ENCODE measurements around the gene CBX2.

CBX2 gene

GRCh38 chr17:79789943-79790804 lies 12.2 kb downstream of the CBX2 start:
- DNase-seq, result peak; percentile 69

- no peak for DNase-seq
Observed at GRCh38 chr17:79790805-79791734, 13.1 kb downstream of the CBX2 start.

- no peak for DNase-seq
Observed at GRCh38 chr17:79791735-79792161, 13.8 kb downstream of the CBX2 start.

GRCh38 chr17:79792341-79792871 lies 14.5 kb downstream of the CBX2 start:
- no peak for DNase-seq

DNA sequence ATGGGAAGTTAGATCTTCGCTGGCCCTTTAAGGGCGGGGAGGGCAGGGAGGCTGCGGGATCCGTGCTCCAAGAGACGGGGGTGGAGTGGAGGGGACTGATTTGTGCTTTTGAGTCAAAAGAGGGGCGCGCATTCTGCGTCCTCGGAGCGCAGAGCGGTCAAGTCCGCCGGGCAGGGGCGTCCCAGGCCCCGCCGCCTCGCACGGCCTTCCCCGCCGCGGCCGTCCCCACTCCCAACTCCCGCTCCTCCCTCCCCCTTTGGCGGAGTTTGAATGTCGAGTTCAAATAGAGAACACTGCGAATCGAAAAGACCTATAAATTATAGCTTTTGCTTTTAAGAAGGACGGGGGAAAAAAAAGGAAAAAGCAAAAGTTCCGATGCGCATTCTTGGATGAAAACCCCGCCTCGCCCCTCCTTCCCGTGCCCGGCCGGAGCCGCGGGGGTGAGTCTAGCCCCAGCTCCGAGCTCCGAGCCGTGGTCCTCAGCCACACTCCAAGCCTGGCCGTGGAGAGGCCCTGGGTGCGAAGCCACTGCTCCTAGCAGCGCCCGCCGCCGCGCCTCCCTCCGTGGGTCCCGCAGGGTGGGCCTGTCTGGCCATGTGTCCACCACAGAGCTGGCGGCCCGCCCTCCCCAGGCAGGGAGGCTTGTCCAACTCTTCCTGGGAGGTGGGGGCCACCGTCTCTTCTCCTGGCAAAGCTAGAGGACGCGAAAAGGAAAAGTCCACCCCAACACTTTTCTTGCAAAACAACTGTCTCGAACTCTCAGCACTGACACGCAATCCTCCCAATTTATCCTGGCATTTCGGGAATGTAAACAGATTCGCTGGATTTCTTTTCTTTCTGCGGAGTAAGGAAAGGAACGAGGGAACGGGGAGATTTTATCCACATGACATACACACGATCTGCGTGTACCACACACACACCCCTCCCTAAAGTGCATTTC lies 15.3 kb downstream of the CBX2 start:
- DNase-seq, result no peak

DNA sequence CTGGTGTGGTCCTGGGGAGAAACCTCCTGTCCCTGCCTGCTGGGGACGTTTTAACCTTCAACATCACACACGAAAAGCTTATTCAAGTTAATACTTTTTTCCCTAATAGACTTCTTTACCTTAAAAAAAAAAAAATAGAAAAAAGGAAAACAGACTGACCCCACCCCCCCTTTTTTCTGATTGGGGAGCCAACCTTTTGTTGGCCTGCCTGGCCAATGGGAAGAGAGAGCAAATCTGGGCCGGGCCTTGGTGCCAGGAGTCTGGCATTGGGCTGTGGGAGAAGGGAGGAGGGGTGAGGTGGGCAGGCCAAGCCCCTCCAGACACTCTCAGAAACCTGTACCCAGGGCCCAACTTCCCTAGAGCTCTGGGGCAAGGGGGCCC lies 16.0 kb downstream of the CBX2 start:
- no peak for DNase-seq

- no peak for DNase-seq
Observed at GRCh38 chr17:79794659-79795511, 16.9 kb downstream of the CBX2 start.

- no peak for DNase-seq
Observed at GRCh38 chr17:79795795-79796443, 18.0 kb downstream of the CBX2 start.

DNA sequence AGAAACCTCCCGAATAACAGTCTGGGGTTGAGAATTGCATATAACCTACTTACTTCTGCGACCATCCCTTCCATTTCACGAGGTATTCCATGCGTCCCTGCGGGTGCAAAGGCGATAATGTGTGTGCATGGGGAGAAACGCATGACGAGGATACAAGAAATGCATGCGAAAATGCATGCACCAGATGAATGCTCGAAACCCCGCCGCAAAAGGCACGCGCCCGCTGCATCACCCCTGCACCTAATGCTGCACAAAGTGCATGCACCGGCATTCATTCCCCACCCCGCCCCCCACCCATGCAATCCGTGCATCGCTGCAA lies 18.5 kb downstream of the CBX2 start:
- DNase-seq, result no peak

DNA sequence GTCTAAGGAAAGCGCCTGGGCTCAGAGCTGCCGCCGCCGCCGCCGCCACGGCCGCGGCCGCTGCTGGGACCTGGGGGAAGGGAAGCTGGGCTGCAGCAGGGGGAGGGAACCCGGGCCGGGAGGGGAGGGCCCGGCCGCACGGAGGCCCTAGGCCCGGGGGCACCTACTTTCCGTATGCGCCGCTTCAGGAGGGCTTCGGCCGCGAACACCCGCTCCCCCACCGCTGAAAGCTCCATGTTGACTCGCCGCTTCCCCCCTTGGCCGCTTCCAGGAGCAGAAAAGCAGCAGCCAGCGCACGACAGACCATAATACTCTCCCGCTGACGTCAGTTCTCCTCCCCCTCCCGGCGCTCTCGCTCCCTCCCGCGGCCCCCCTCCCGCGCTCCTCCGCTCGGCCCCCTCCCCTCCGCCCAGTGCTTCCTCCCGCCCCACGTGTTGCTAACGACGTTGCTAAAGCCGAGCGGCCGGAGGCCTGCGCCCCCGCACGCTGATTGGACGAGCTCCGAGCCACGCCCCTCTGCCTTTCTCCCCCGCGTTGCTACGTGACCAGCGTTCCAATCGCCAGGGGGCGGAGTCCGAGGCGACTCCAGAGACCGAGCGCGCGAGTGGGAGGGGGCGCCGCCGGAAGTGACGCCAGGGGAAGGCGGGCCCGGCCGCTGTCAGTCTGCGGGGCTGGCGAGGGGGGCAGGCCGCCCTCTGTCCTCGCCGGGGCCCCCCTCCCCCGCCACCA lies 19.0 kb downstream of the CBX2 start, which contains the start of gene CBX8:
Gene CBX8 (minus strand): TSS at position 315 of the 729 bp plus-strand sequence. CDS start 79 bp downstream, at position 236.
- peak; percentile 100 for DNase-seq

DNA sequence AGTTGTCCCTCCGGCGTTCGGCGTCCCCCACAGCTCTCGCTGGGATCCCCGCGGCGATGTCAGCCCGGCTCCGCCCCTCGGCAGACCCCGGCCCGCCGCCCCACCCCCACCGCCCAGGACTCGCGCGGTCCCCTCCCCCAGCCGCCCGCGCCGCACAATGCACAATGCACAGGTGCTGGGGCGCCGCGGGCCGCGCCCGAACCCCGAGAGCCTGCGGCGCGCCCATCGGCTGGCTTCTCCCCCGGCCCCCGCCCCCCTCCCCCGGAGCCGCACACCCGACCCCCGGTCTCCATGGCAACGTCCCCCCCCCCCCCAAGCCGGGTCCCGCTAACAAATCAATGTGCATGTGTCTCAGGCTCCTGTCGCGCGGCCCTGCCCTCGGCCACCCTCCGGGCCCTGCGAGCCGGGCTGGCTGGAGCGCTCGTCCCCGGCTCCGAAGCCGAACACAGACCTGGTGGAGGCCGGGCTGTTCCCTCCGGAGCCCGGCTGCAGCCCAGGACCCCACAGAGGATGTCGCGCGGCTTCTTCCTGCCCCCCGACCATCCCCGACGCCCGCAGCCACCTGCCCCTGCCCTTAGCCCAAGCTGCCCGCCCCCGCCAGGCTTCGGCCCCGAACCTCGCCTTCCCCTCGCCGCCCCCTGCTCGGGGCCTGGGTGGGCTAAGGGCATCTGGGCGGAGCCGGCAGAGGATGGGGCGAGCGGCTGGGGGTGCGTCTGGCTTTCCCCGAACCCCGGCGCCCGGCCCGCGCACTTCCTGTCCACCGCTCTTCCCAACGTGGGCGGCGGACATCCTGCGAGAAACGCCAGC lies 19.7 kb downstream of the CBX2 start:
- DNase-seq, result peak; percentile 92

DNA sequence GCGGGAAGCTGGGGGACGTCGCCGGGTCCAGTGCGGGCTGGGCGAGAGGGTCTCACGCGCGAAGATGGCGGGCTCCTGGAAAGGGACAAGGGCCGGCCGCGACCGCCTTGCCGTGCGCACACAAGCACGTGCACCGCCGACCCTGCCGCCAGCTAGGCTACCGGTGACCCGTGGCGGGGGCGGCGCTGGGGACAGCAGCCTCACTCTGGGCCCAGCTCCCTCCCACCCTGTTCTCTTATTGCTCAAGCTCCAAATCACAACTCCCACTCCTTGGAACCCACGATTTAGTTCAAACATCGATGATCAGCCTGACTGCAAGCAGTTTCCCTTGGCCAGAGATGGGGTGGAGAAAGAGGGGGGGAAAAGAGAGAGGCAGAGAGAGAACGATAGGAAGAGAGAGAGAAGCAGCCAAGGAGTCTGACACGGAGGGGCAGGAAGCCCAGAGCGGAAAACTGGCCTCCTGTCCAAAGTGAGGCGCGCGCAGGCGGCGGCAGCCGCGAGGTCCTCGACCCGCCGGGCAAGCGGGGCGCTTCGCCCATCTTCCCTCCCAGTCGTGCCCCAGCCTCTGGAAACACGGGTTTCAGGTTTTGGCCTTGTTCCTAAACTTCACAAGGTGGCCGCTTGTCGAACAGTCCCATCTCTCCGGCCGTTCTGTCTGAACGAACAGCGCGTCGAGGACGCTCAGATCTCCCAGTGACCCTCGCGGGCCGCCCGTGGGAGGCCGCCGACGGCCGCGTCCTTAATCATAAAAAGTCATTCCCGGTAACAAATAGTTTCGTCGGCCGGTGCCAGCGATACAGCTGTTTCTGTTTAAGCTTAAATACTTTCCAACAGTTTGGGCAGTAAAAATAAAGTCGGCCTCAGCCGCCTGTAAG lies 20.6 kb downstream of the CBX2 start:
- peak; percentile 44 for DNase-seq

DNA sequence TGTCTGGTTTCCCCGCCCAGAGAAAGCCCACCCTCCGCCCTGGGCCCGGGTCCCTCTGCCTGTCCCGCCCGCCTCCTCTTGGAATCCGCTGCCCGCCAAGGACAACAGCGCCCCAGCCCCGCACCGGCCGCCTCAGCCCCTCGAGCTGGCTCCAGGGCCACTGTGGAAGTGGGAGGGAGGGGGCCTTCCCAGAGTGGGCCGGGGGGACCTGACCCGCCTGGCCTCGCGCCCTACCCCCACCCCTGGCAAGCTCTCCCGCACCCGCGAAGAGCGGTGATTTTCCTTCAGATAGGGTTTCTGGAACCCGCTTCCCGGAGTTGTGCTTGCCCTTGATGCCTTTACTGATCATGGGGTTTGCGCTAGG lies 21.2 kb downstream of the CBX2 start:
- DNase-seq, result no peak

DNA sequence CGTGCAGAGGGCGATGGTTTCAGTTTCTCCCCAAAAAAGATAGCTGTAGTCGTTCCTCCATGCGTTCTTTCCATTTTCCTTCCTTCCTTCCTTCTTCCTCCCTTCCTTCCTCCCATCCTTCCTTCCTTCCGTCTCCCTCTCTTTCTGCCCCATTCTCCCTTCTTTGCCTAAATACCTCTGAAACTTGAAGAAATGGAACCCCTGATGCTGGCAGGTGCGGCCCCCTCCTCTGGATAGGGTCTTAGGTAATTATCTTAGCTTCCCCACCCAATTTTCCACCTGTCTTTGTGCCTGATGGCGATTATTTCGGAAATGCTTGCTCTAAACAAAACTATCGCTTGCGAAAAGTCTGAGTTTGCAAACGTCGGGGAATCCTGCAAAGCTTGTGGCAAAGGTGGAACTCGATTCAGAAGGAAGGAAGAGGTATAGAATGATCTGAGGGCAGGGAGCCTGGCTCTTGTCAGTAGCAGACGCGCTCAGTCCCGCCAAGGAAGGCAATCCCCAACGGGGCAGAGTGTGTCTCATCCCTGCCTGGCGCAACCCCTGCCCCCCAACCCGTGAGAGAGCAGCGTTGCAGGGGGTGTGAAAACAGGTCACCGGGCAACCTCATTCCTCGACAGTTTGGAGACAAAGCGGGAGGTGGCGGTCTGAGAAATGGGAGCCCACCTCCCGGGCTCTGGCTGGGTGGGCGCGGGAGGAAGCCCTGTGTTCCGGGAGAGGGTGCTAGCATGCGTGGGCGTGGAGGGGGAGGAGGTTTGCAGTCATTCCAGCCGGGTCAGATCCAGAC lies 21.8 kb downstream of the CBX2 start:
- no peak for DNase-seq

GRCh38 chr17:79800325-79801155 lies 22.6 kb downstream of the CBX2 start:
- peak; percentile 82 for DNase-seq

Measured in NCI-H146 (cell line).